Progenitor cell of endocrine pancreas (in vitro differentiated cells): ENCODE results near the gene NEK2. TPM values are rescaled to one million over a fixed set of nuclear protein-coding genes. Genes with fewer than 3 reads are reported as not detected.

Source experiments
- DNase-seq: peaks from one replicate; pipeline ENCODE4 v3.0.0; 2021; ENCODE audit warnings: low spot score; ENCODE audit not compliant: unreplicated experiment
- H3K27ac Mint-ChIP-seq: 2 replicates; pipeline ENCODE4 v1.8.0; 2021; ENCODE audit warnings: mild to moderate bottlenecking, moderate library complexity, mixed read lengths
- H3K27me3 Mint-ChIP-seq: 2 replicates; pipeline ENCODE4 v1.8.0; 2021; ENCODE audit warnings: mixed read lengths
- H3K36me3 Mint-ChIP-seq: 2 replicates; pipeline ENCODE4 v1.8.0; 2022; ENCODE audit warnings: mixed read lengths; ENCODE audit not compliant: insufficient read depth
- H3K4me1 Mint-ChIP-seq: 2 replicates; pipeline ENCODE4 v1.8.0; 2021; ENCODE audit warnings: low read depth, mixed read lengths
- H3K4me3 Mint-ChIP-seq: 2 replicates; pipeline ENCODE4 v1.8.0; 2021; ENCODE audit warnings: low read depth, mild to moderate bottlenecking, moderate library complexity, mixed read lengths
- H3K9me3 Mint-ChIP-seq: 2 replicates; pipeline ENCODE4 v1.8.0; 2021; ENCODE audit warnings: low read depth, mixed read lengths
- total RNA-seq: library from RNA; stranded (reverse); gene quantifications from 2 replicates; pipeline ENCODE4 v1.2.1, GENCODE V29; 2021
- TF ChIP-seq, protein P1 (sequence below): fragments of 200-600 bp; sonication (generic); IDR thresholded peaks from one replicate; pipeline ENCODE4 v1.5.0; 2021; ENCODE audit warnings: antibody characterized with exemption, mild to moderate bottlenecking; ENCODE audit not compliant: unreplicated experiment

Gene NEK2
- total RNA-seq, 1 donor from 2014 or later: 20.8 TPM

DNA sequence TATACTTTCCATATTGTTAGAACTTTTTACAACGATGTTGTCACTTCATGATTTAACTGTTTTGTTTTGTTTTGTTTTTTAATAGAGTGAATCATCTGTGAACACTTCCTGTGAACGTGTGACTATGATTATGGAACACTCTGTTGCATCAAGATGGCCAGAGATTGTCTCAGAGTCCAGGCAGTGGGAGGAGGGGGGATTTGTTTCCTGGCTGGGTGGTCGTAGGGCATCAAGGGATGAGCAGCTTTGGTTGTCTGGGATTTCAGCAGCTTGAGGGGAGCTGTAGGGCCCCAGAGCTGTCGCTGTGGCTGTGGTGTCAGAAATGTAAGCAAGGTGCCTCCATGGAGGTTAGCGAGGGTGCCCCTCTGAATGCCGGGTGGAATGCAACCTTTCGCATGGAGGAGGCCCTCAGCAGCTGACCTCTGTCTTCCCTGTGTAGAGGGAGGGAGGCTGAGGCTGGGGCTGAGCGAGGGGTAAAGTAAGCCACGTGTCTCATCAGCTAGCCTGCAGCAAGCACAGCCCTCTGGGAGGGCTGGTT lies 21.4 kb downstream of the NEK2 start:
- TF ChIP-seq, protein P1, sequence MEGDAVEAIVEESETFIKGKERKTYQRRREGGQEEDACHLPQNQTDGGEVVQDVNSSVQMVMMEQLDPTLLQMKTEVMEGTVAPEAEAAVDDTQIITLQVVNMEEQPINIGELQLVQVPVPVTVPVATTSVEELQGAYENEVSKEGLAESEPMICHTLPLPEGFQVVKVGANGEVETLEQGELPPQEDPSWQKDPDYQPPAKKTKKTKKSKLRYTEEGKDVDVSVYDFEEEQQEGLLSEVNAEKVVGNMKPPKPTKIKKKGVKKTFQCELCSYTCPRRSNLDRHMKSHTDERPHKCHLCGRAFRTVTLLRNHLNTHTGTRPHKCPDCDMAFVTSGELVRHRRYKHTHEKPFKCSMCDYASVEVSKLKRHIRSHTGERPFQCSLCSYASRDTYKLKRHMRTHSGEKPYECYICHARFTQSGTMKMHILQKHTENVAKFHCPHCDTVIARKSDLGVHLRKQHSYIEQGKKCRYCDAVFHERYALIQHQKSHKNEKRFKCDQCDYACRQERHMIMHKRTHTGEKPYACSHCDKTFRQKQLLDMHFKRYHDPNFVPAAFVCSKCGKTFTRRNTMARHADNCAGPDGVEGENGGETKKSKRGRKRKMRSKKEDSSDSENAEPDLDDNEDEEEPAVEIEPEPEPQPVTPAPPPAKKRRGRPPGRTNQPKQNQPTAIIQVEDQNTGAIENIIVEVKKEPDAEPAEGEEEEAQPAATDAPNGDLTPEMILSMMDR: no peak
- DNase-seq: no peak
- H3K9me3 Mint-ChIP-seq: no peaks in the 10 kb centered on the region
- peaks cover 6% of the 10 kb centered on the region for H3K4me1 Mint-ChIP-seq
- H3K36me3 Mint-ChIP-seq: no peaks in the 10 kb centered on the region
- H3K27ac Mint-ChIP-seq: no peak overlapping the region
- no peak overlapping the region for H3K4me3 Mint-ChIP-seq
- peaks cover 14% of the 10 kb centered on the region for H3K27me3 Mint-ChIP-seq

- Mint-ChIP-seq H3K9me3 (no peaks in the 10 kb centered on the region), H3K27me3 (peaks cover 14% of the 10 kb centered on the region), H3K27ac (no peak overlapping the region), H3K36me3 (no peaks in the 10 kb centered on the region), H3K4me3 (no peak overlapping the region), H3K4me1 (peaks cover 7% of the 10 kb centered on the region)
- TF ChIP-seq, protein P1: no peak
- no peak for DNase-seq
Observed at GRCh38 chr1:211653293-211653692, 22.1 kb downstream of the NEK2 start.

GRCh38 chr1:211652371-211652770 lies 23.1 kb downstream of the NEK2 start:
- no peak for DNase-seq
- Mint-ChIP-seq H3K4me1 (peaks cover 9% of the 10 kb centered on the region), H3K36me3 (no peaks in the 10 kb centered on the region), H3K9me3 (no peaks in the 10 kb centered on the region), H3K27ac (no peak overlapping the region), H3K27me3 (peaks cover 14% of the 10 kb centered on the region), H3K4me3 (no peak overlapping the region)
- TF ChIP-seq, protein P1: no peak

- TF ChIP-seq, protein P1: no peak
- Mint-ChIP-seq H3K9me3 (no peaks in the 10 kb centered on the region), H3K27ac (no peak overlapping the region), H3K4me1 (peaks cover 9% of the 10 kb centered on the region), H3K27me3 (peaks cover 18% of the 10 kb centered on the region), H3K36me3 (no peaks in the 10 kb centered on the region), H3K4me3 (no peak overlapping the region)
- DNase-seq: no peak
Observed at GRCh38 chr1:211650904-211651303, 24.5 kb downstream of the NEK2 start.

DNA sequence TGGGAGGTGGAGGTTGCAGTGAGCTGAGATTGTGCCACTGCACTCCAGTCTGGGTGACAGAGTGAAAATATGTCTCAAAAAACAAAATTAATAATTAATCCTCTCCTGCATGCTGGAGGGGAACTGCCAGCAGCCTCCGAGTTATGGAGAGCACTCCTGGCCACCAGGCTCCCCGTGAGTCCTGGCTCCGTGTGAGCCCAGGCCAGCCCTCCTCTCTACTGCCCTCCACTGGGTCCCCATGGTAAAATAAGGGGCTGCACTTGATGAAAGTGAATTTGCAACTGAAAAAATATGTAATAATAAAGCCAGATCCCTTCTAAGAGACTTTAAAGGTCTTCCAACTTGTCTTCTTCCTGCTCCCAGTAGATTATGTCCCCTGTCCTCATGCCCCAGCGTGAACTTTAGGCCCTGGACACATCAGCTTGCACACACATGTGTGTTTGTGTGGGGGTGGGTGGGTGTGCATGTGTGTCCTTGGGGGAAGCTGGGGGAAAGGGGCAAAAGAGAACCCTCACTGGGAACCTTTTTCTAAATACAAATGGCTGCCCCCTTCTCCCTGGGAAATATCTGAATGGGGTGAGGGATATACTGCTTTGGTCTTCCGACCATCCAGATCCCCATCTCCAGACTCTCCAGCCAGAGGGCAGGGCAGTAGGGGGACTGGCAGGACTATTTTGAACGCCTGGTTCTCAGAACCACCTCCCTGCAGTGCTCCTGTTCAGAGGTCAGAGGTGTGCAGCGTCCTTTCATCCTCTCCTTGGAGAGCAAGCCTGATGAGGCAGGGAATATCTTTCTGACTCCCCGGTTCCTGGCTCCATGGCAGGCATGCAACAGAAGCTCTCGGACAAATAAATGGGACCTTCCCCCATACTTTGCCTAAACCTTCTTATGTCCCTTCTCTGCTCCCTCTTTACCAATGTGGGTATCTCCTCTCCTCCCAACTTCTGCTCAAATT lies 26.2 kb downstream of the NEK2 start:
- H3K4me3 Mint-ChIP-seq: no peak overlapping the region
- TF ChIP-seq, protein P1: no peak
- no peak overlapping the region for H3K27ac Mint-ChIP-seq
- H3K9me3 Mint-ChIP-seq: no peaks in the 10 kb centered on the region
- peaks cover 11% of the 10 kb centered on the region for H3K27me3 Mint-ChIP-seq
- DNase-seq: no peak
- H3K4me1 Mint-ChIP-seq: peaks cover 7% of the 10 kb centered on the region
- H3K36me3 Mint-ChIP-seq: no peaks in the 10 kb centered on the region
